ENCODE data around the gene TPRN. TPM values are rescaled to one million over a fixed set of nuclear protein-coding genes. Genes with fewer than 3 reads are reported as not detected.

The TPRN gene
- total RNA-seq, 4 donors from 2014 or later: 6.5 to 13.5 (median 9.9) TPM

DNA sequence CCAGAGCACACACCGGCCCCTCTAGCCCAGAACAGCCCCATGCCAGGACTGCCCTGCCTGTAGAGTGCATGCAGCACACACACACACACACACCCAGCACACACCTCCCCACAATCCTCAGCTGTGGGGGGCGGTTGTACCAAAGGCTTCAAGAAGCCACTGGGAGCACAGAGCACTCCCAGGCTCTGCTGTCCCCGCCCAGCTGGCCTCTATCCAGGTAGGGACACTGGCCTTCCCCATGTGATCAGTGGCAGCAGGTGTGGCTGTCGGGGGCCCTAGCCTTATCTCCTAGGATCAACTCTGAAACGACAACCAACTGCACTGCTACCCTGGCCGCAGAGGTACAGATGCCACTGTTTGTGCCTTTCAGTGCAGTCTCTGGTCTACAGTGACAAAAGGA is 14.2 kb downstream of the TPRN start:
- no peak overlapping the region for H3K4me3 ChIP-seq (replicated peaks in 1 of 3)
- H3K4me1 ChIP-seq: peaks cover 29 to 30% of the 10 kb centered on the region in 2 donors
- H3K27me3 ChIP-seq: no peaks in the 10 kb centered on the region
- H3K36me3 ChIP-seq: peaks cover 29 to 49% of the 10 kb centered on the region in 2 donors
- no peak for DNase-seq
- no peak overlapping the region for H3K27ac ChIP-seq
- intact Hi-C loops (cut with DNase I): loop anchor here (5.0 kb wide), 1 partner anchor 41 kb away; the partner anchor contains the start of genes CYSRT1 and RNF224
- TF ChIP-seq CTCF (IDR thresholded peaks at IDR 0.05) (no peak), POLR2A (IDR thresholded peaks at IDR 0.05) (no peak)
- WGBS, 2 donors: 49 to 88% methylated on average over 3 of the region's 6 CpGs
- H3K9me3 ChIP-seq: no peaks in the 10 kb centered on the region

- Histone ChIP-seq H3K27ac (no peak overlapping the region), H3K27me3 (no peaks in the 10 kb centered on the region), H3K9me3 (no peaks in the 10 kb centered on the region), H3K36me3 (peaks cover 33 to 54% of the 10 kb centered on the region in 2 donors), H3K4me3 (replicated peaks in 1 of 3) (no peak overlapping the region), H3K4me1 (peaks cover 29 to 30% of the 10 kb centered on the region in 2 donors)
- no peak for DNase-seq
- WGBS, 2 donors: 96 to 97% methylated on average over 8 to 19 of the region's 19 CpGs
- intact Hi-C loops (cut with DNase I): loop anchor here (5.0 kb wide), 1 partner anchor 41 kb away; the partner anchor contains the start of genes CYSRT1 and RNF224
- TF ChIP-seq POLR2A (IDR thresholded peaks at IDR 0.05): no peak
- no peak for TF ChIP-seq CTCF (IDR thresholded peaks at IDR 0.05)
Measured at GRCh38 chr9:137185921-137186320, 14.6 kb downstream of the TPRN start.

GRCh38 chr9:137184881-137185660 is 15.5 kb downstream of the TPRN start:
- H3K27ac ChIP-seq: no peak overlapping the region
- no peaks in the 10 kb centered on the region for H3K9me3 ChIP-seq
- H3K4me1 ChIP-seq: peaks cover 26% of the 10 kb centered on the region in 2 donors
- TF ChIP-seq POLR2A (IDR thresholded peaks at IDR 0.05): no peak
- no peak for TF ChIP-seq CTCF (IDR thresholded peaks at IDR 0.05)
- H3K36me3 ChIP-seq: peaks cover 34 to 57% of the 10 kb centered on the region in 2 donors
- H3K4me3 ChIP-seq (replicated peaks in 1 of 3): no peak overlapping the region
- intact Hi-C loops (cut with DNase I): loop anchor here (5.0 kb wide), 1 partner anchor 42 kb away; the partner anchor contains the start of genes CYSRT1 and RNF224
- no peaks in the 10 kb centered on the region for H3K27me3 ChIP-seq
- 94 to 95% methylated on average over 27 to 31 of the region's 48 CpGs for WGBS, 2 donors
- DNase-seq: no peak

- no peaks in the 10 kb centered on the region for H3K27me3 ChIP-seq
- intact Hi-C loops (cut with DNase I): no loop called here
- TF ChIP-seq CTCF (IDR thresholded peaks at IDR 0.05) (no peak), POLR2A (IDR thresholded peaks at IDR 0.05) (no peak)
- H3K4me3 ChIP-seq (replicated peaks in 1 of 3): no peak overlapping the region
- WGBS, 2 donors: 91 to 92% methylated on average over 21 of the region's 27 CpGs
- no peak for DNase-seq
- no peaks in the 10 kb centered on the region for H3K9me3 ChIP-seq
- H3K27ac ChIP-seq: no peak overlapping the region
- peaks cover 16 to 17% of the 10 kb centered on the region in 2 donors for H3K4me1 ChIP-seq
- peaks cover 39 to 62% of the 10 kb centered on the region in 2 donors for H3K36me3 ChIP-seq
Measured at GRCh38 chr9:137183980-137184595, 16.5 kb downstream of the TPRN start.

GRCh38 chr9:137182836-137183235 is 17.7 kb downstream of the TPRN start:
- intact Hi-C loops (cut with DNase I): no loop called here
- 92 to 100% methylated on average over 6 to 9 of the region's 17 CpGs for WGBS, 2 donors
- no peak for DNase-seq

More at GRCh38 chr9:137182836-137183235, 17.7 kb downstream of the TPRN start:
- no peaks in the 10 kb centered on the region for H3K27me3 ChIP-seq
- no peak overlapping the region for H3K27ac ChIP-seq
- H3K4me1 ChIP-seq: peaks cover 15 to 17% of the 10 kb centered on the region in 2 donors
- H3K36me3 ChIP-seq: peaks cover 39 to 68% of the 10 kb centered on the region in 2 donors
- TF ChIP-seq POLR2A (IDR thresholded peaks at IDR 0.05) (no peak), CTCF (IDR thresholded peaks at IDR 0.05) (no peak)
- no peaks in the 10 kb centered on the region for H3K9me3 ChIP-seq
- H3K4me3 ChIP-seq (replicated peaks in 1 of 3): no peak overlapping the region
